K562 (cell line): ENCODE results near the gene RHOBTB3. TPM values are rescaled to one million over a fixed set of nuclear protein-coding genes. Genes with fewer than 3 reads are reported as not detected.

Experiments used
- ATAC-seq: fragments of 200-7000 bp; cut with Tn5 transposase; 3 replicates; pipeline ENCODE4 v1.9.1; 2020; ENCODE audit warnings: moderate library complexity
- BruUV-seq: library from RNA; stranded (reverse); fragments of 400-500 nt; replicated peaks from 2 replicates; lab custom pipeline; 2021; lab: Mats Ljungman, UMichigan
- CTCF ChIA-PET: fragments of 300-600 bp; formaldehyde crosslinking; extraction: SDS; loops from one replicate; lab custom pipeline; 2021; ENCODE audit warnings: low intra/inter-chr PET ratio; lab: Yijun Ruan, JAX
- POLR2A ChIA-PET: fragments of 300-600, 350-650 bp; sonication (Branson Sonifier 250); formaldehyde crosslinking; extraction: SDS; loops from one replicate; lab custom pipeline; 2021; ENCODE audit warnings: antibody characterized with exemption, inconsistent platforms; lab: Yijun Ruan, JAX
- DNase-seq, 4 experiments: peaks; one replicate each; pipeline versions ENCODE4 v3.0.0 to v3.0.0-alpha.2; 2011 to 2018; ENCODE audit warnings: low spot score in 3 of 4, mixed read lengths in 3 of 4; ENCODE audit errors: extremely low read depth in 1 of 4
- FAIRE-seq: peaks from 2 replicates; lab custom pipeline; 2011; peaks lifted over from hg19 to GRCh38; lab: Jason Lieb, UNC
- H2AFZ ChIP-seq: 2 replicates; pipeline ENCODE4 v1.6.0; 2011; ENCODE audit warnings: low read depth, low read length, control low read depth, inconsistent platforms
- H3K27ac ChIP-seq: fragments of 200-600 bp; 3 replicates; pipeline ENCODE4 v1.8.0; 2011; ENCODE audit warnings: low read depth, mild to moderate bottlenecking, control low read depth, inconsistent platforms, low read length, moderate library complexity, mixed read lengths; ENCODE audit errors: extremely low read depth
- H3K27me3 ChIP-seq, 2 experiments: fragments of 300-600 bp in 1 of 2; 2 replicates in 1 of 2; 3 replicates in 1 of 2; pipeline versions ENCODE4 v1.6.0 to v1.8.0; 2011; ENCODE audit warnings: inconsistent platforms in 2 of 2, low read length in 2 of 2, mild to moderate bottlenecking in 1 of 2, mixed read lengths in 1 of 2, moderate library complexity in 1 of 2; ENCODE audit not compliant: control insufficient read depth in 2 of 2, insufficient read depth in 2 of 2
- H3K36me3 ChIP-seq: fragments of 300-600 bp; 3 replicates; pipeline ENCODE4 v1.8.0; 2011; ENCODE audit warnings: mild to moderate bottlenecking, low read length, inconsistent platforms; ENCODE audit not compliant: control insufficient read depth, insufficient read depth
- H3K4me1 ChIP-seq, 2 experiments: fragments of 200-600 bp in 1 of 2; replicated peaks in 1 of 2; 2 replicates in 1 of 2; 3 replicates in 1 of 2; pipeline versions ENCODE4 v1.5.1 to v1.8.0; 2011; ENCODE audit warnings: inconsistent platforms in 2 of 2, low read length in 2 of 2, mild to moderate bottlenecking in 1 of 2, mixed read lengths in 1 of 2, moderate library complexity in 1 of 2; ENCODE audit not compliant: control insufficient read depth in 2 of 2, insufficient read depth in 2 of 2
- H3K4me2 ChIP-seq: 2 replicates; pipeline ENCODE4 v1.6.1; 2011; ENCODE audit warnings: low read length, control low read depth, inconsistent platforms, mixed read lengths; ENCODE audit not compliant: insufficient read depth
- H3K4me3 ChIP-seq: fragments of 200-600 bp; sonication (generic), shearing (Covaris generic); 2 replicates; pipeline ENCODE4 v1.5.1; 2016; ENCODE audit warnings: control low read depth, inconsistent platforms
- H3K79me2 ChIP-seq: fragments of 200-600 bp; 3 replicates; pipeline ENCODE4 v1.8.0; 2011; ENCODE audit warnings: low read length, inconsistent platforms; ENCODE audit not compliant: control insufficient read depth, insufficient read depth
- H3K9ac ChIP-seq, 2 experiments: 2 replicates each; pipeline versions ENCODE4 v1.6.0 to v1.6.1; 2011; ENCODE audit warnings: low read depth in 2 of 2, low read length in 2 of 2, control low read depth in 1 of 2, inconsistent platforms in 1 of 2, mild to moderate bottlenecking in 1 of 2, mixed read lengths in 1 of 2; ENCODE audit not compliant: insufficient read depth in 1 of 2
- H3K9me1 ChIP-seq: one replicate; pipeline ENCODE4 v1.6.0; 2011; ENCODE audit warnings: inconsistent platforms, mild to moderate bottlenecking, low read length, moderate library complexity; ENCODE audit not compliant: control insufficient read depth, insufficient read depth
- H3K9me3 ChIP-seq: replicated peaks from 2 replicates; pipeline ENCODE4 v1.5.1; 2011; ENCODE audit warnings: low read depth, low read length, inconsistent platforms; ENCODE audit not compliant: control insufficient read depth, insufficient read depth
- H4K20me1 ChIP-seq: replicated peaks from 2 replicates; pipeline ENCODE4 v1.6.1; 2011; ENCODE audit warnings: low read length, inconsistent platforms, mixed read lengths; ENCODE audit not compliant: control insufficient read depth, insufficient read depth
- FOSL1 ChIP-seq: fragments of 200-800 bp; sonication (Bioruptor generic); conservative IDR thresholded peaks from 2 replicates; pipeline ENCODE4 v1.6.1; 2016; ENCODE audit warnings: missing genetic modification characterization, missing compliant biosample characterization
- NFE2L1 ChIP-seq: fragments of 450-650 bp; IDR thresholded peaks from 2 replicates; pipeline ENCODE4 v1.6.1; 2016; ENCODE audit warnings: missing genetic modification characterization, low read depth, mild to moderate bottlenecking, missing compliant biosample characterization, moderate library complexity, borderline replicate concordance
- SNRNP70 ChIP-seq: fragments of 200-400 bp; formaldehyde crosslinking; optimal IDR thresholded peaks from 2 replicates; pipeline ENCODE3; 2017; ENCODE audit warnings: low read depth, low read length
- ZNF239 ChIP-seq: fragments of 250-450 bp; sonication (Bioruptor Pico); IDR thresholded peaks from 2 replicates; pipeline ENCODE4 v1.4.0; 2020; ENCODE audit warnings: mild to moderate bottlenecking
- WGBS: fragments of 100-300 bp; shearing (Covaris generic); methylation state at CpG from one replicate; pipeline ENCODE4 v1.1.6; 2016; ENCODE audit warnings: low coverage, mixed read lengths; ENCODE audit not compliant: insufficient coverage; ENCODE audit errors: missing lambda C conversion rate; 5-methylcytosine and 5-hydroxymethylcytosine counted together
- in situ Hi-C: fragments of 300-500 bp; cut with MboI; formaldehyde crosslinking; loops from 4 replicates; pipeline ENCODE4 v1.15.0; 2018; ENCODE audit warnings: inconsistent platforms, mixed read lengths
- intact Hi-C: fragments of 100-400 bp; cut with micrococcal nuclease; formaldehyde crosslinking; loops from 2 replicates; pipeline ENCODE4 v1.14.2; 2022
- polyA plus RNA-seq, 8 experiments: library from polyadenylated mRNA; depleted of rRNA in 4 of 8; stranded (reverse) in 5 of 8; unstranded in 3 of 8; fragments of >200 nt; fragmentation: Nextera tagmentation in 2 of 8; fragmentation: Illumina TruSeq in 1 of 8; extraction: Ambion mirVana in 2 of 8; extraction: Trizol in 1 of 8; gene quantifications; 2 replicates each; pipeline versions ENCODE4 v1.2.1 to v1.2.3, GENCODE V29; 2011 to 2014; ENCODE audit warnings: inconsistent platforms in 1 of 8, missing spikeins in 1 of 8
- total RNA-seq, 7 experiments: library from RNA; depleted of rRNA in 6 of 7; stranded (reverse); fragments of >200 nt in 6 of 7; fragmentation: Illumina TruSeq in 2 of 7; extraction: Trizol in 2 of 7; gene quantifications; 2 replicates each; pipeline versions ENCODE4 v1.2.1 to v1.2.3, GENCODE V29; 2011 to 2021; ENCODE audit warnings: low replicate concordance in 1 of 7
- TF ChIP-seq, protein P1 (sequence below): fragments of 450-650 bp; IDR thresholded peaks from 2 replicates; pipeline ENCODE4 v1.6.1; 2018; ENCODE audit warnings: mild to moderate bottlenecking, low read depth; ENCODE audit not compliant: partially characterized antibody
- TF ChIP-seq, protein P2 (sequence below): fragments of 250-450 bp; sonication (Bioruptor Pico); IDR thresholded peaks from 2 replicates; pipeline ENCODE4 v1.8.0; 2021; ENCODE audit warnings: moderate library complexity, mild to moderate bottlenecking, inconsistent platforms
- TF ChIP-seq, protein P3 (sequence below): fragments of 450-650 bp; IDR thresholded peaks from 2 replicates; pipeline ENCODE4 v1.6.1; 2016; ENCODE audit warnings: mild to moderate bottlenecking, moderate library complexity

RHOBTB3 gene
- total and polyA plus RNA-seq, 9 of the 15 experiments (the other 6 are each of a cell fraction or from before 2014, with no cell fraction given), result 39.7 to 143 (median 115) TPM

DNA sequence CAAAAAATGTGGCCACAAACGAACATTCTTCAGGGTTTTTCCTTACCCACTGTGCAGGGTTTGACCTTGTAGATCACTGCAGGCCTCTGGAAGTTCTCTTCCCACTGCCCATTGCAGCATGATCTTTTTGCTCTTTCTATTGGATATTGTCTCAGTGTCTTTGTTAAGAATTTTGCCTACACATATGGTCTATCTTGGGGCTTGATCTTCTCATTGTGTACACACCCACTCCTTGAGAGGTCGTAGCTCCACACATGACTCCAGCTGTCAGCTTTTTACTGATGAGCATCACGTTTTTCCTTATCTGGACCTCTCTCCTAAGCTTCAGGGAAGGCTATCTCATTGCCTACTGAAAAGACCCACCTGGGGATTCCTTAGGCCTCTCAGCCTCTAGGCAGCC is 94.4 kb downstream of the RHOBTB3 start:
- Histone ChIP-seq H3K9ac (no peak overlapping the region; a peak in 1 of 4 replicates), H2AFZ (no peak overlapping the region), H4K20me1 (no peaks in the 10 kb centered on the region), H3K9me3 (no peaks in the 10 kb centered on the region), H3K9me1 (peaks cover 6% of the 10 kb centered on the region), H3K27me3 (no peaks in the 10 kb centered on the region), H3K4me3 (no peak overlapping the region), H3K4me2 (peak overlapping the region; percentile 36; the same call in 1 of the 2 replicates), H3K27ac (no peak overlapping the region), H3K4me1 (peaks cover 40 to 45% of the 10 kb centered on the region in 2 experiments), H3K36me3 (no peaks in the 10 kb centered on the region), H3K79me2 (no peaks in the 10 kb centered on the region)
- no TSS peak for BruUV-seq
- in situ Hi-C loops (loop anchor here (25.0 kb wide), 1 partner anchor 863 kb away; no protein-coding TSS in a partner anchor), intact Hi-C loops (no loop called here)
- POLR2A ChIA-PET, result interaction anchor here (0.9 kb wide), 1 partner anchor 13 kb away, joined by 3 read pairs; no protein-coding TSS in a partner anchor
- 4% methylated on average over 3 of the region's 3 CpGs for WGBS
- ATAC-seq, result peak; percentile 11
- peak; percentile 25 to 59 (median 38) for DNase-seq
- FAIRE-seq, result no peak
- CTCF ChIA-PET, result no interaction called here
- TF ChIP-seq, protein P1, sequence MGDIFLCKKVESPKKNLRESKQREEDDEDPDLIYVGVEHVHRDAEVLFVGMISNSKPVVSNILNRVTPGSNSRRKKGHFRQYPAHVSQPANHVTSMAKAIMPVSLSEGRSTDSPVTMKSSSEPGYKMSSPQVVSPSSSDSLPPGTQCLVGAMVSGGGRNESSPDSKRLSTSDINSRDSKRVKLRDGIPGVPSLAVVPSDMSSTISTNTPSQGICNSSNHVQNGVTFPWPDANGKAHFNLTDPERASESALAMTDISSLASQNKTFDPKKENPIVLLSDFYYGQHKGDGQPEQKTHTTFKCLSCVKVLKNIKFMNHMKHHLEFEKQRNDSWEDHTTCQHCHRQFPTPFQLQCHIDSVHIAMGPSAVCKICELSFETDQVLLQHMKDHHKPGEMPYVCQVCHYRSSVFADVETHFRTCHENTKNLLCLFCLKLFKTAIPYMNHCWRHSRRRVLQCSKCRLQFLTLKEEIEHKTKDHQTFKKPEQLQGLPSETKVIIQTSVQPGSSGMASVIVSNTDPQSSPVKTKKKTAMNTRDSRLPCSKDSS, result no peak
- TF ChIP-seq, protein P2, sequence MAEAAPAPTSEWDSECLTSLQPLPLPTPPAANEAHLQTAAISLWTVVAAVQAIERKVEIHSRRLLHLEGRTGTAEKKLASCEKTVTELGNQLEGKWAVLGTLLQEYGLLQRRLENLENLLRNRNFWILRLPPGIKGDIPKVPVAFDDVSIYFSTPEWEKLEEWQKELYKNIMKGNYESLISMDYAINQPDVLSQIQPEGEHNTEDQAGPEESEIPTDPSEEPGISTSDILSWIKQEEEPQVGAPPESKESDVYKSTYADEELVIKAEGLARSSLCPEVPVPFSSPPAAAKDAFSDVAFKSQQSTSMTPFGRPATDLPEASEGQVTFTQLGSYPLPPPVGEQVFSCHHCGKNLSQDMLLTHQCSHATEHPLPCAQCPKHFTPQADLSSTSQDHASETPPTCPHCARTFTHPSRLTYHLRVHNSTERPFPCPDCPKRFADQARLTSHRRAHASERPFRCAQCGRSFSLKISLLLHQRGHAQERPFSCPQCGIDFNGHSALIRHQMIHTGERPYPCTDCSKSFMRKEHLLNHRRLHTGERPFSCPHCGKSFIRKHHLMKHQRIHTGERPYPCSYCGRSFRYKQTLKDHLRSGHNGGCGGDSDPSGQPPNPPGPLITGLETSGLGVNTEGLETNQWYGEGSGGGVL (CRISPR knock-in tag), result no peak
- TF ChIP-seq SNRNP70 (no peak), FOSL1 (tag) (no peak), ZNF239 (CRISPR knock-in tag) (no peak), NFE2L1 (tag) (no peak)
- TF ChIP-seq, protein P3, sequence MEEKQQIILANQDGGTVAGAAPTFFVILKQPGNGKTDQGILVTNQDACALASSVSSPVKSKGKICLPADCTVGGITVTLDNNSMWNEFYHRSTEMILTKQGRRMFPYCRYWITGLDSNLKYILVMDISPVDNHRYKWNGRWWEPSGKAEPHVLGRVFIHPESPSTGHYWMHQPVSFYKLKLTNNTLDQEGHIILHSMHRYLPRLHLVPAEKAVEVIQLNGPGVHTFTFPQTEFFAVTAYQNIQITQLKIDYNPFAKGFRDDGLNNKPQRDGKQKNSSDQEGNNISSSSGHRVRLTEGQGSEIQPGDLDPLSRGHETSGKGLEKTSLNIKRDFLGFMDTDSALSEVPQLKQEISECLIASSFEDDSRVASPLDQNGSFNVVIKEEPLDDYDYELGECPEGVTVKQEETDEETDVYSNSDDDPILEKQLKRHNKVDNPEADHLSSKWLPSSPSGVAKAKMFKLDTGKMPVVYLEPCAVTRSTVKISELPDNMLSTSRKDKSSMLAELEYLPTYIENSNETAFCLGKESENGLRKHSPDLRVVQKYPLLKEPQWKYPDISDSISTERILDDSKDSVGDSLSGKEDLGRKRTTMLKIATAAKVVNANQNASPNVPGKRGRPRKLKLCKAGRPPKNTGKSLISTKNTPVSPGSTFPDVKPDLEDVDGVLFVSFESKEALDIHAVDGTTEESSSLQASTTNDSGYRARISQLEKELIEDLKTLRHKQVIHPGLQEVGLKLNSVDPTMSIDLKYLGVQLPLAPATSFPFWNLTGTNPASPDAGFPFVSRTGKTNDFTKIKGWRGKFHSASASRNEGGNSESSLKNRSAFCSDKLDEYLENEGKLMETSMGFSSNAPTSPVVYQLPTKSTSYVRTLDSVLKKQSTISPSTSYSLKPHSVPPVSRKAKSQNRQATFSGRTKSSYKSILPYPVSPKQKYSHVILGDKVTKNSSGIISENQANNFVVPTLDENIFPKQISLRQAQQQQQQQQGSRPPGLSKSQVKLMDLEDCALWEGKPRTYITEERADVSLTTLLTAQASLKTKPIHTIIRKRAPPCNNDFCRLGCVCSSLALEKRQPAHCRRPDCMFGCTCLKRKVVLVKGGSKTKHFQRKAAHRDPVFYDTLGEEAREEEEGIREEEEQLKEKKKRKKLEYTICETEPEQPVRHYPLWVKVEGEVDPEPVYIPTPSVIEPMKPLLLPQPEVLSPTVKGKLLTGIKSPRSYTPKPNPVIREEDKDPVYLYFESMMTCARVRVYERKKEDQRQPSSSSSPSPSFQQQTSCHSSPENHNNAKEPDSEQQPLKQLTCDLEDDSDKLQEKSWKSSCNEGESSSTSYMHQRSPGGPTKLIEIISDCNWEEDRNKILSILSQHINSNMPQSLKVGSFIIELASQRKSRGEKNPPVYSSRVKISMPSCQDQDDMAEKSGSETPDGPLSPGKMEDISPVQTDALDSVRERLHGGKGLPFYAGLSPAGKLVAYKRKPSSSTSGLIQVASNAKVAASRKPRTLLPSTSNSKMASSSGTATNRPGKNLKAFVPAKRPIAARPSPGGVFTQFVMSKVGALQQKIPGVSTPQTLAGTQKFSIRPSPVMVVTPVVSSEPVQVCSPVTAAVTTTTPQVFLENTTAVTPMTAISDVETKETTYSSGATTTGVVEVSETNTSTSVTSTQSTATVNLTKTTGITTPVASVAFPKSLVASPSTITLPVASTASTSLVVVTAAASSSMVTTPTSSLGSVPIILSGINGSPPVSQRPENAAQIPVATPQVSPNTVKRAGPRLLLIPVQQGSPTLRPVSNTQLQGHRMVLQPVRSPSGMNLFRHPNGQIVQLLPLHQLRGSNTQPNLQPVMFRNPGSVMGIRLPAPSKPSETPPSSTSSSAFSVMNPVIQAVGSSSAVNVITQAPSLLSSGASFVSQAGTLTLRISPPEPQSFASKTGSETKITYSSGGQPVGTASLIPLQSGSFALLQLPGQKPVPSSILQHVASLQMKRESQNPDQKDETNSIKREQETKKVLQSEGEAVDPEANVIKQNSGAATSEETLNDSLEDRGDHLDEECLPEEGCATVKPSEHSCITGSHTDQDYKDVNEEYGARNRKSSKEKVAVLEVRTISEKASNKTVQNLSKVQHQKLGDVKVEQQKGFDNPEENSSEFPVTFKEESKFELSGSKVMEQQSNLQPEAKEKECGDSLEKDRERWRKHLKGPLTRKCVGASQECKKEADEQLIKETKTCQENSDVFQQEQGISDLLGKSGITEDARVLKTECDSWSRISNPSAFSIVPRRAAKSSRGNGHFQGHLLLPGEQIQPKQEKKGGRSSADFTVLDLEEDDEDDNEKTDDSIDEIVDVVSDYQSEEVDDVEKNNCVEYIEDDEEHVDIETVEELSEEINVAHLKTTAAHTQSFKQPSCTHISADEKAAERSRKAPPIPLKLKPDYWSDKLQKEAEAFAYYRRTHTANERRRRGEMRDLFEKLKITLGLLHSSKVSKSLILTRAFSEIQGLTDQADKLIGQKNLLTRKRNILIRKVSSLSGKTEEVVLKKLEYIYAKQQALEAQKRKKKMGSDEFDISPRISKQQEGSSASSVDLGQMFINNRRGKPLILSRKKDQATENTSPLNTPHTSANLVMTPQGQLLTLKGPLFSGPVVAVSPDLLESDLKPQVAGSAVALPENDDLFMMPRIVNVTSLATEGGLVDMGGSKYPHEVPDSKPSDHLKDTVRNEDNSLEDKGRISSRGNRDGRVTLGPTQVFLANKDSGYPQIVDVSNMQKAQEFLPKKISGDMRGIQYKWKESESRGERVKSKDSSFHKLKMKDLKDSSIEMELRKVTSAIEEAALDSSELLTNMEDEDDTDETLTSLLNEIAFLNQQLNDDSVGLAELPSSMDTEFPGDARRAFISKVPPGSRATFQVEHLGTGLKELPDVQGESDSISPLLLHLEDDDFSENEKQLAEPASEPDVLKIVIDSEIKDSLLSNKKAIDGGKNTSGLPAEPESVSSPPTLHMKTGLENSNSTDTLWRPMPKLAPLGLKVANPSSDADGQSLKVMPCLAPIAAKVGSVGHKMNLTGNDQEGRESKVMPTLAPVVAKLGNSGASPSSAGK, result no peak; the same call in 1 of the 2 replicates
